MV-4-11 (cell line): ENCODE measurements around the gene ATP2B2.

Experiments used
- DNase-seq: peaks from one replicate; lab custom pipeline; 2025; lab: John Stamatoyannopoulos, UW

ATP2B2 gene

GRCh38 chr3:10428406-10429091, 76.8 kb downstream of the ATP2B2 start:
- DNase-seq, result no peak

GRCh38 chr3:10426346-10427220, 78.8 kb downstream of the ATP2B2 start:
- peak; percentile 89 for DNase-seq

GRCh38 chr3:10423171-10423882, 82.1 kb downstream of the ATP2B2 start:
- no peak for DNase-seq

- no peak for DNase-seq
Observed at GRCh38 chr3:10421996-10422395, 83.4 kb downstream of the ATP2B2 start.

- DNase-seq, result no peak
Observed at GRCh38 chr3:10420745-10421475, 84.5 kb downstream of the ATP2B2 start.

GRCh38 chr3:10419637-10420232, 85.7 kb downstream of the ATP2B2 start:
- DNase-seq, result peak; percentile 65

GRCh38 chr3:10417847-10418246, 87.5 kb downstream of the ATP2B2 start:
- peak; percentile 25 for DNase-seq

- DNase-seq, result no peak
Observed at GRCh38 chr3:10416730-10417300, 88.6 kb downstream of the ATP2B2 start.

GRCh38 chr3:10413041-10413440, 92.3 kb downstream of the ATP2B2 start:
- DNase-seq, result no peak

GRCh38 chr3:10411598-10412332, 93.6 kb downstream of the ATP2B2 start:
- no peak for DNase-seq

- DNase-seq, result no peak
Observed at GRCh38 chr3:10410383-10411002, 94.9 kb downstream of the ATP2B2 start.

- no peak for DNase-seq
Observed at GRCh38 chr3:10408680-10409079, 96.7 kb downstream of the ATP2B2 start.

- no peak for DNase-seq
Observed at GRCh38 chr3:10407361-10407760, 98.0 kb downstream of the ATP2B2 start.

- no peak for DNase-seq
Observed at GRCh38 chr3:10406414-10406813, 99.0 kb downstream of the ATP2B2 start.

GRCh38 chr3:10405816-10406215, 99.6 kb downstream of the ATP2B2 start:
- DNase-seq, result no peak

GRCh38 chr3:10404876-10405275, 100.5 kb downstream of the ATP2B2 start:
- no peak for DNase-seq

- no peak for DNase-seq
Observed at GRCh38 chr3:10404377-10404776, 101.0 kb downstream of the ATP2B2 start.

GRCh38 chr3:10401990-10402761, 103.2 kb downstream of the ATP2B2 start:
- no peak for DNase-seq
